ENCODE results near the gene RNLS.
A peak's percentile ranks its signal among the peaks of the same experiment; 100 is the strongest.

The RNLS gene

GRCh38 chr10:88534072-88534665, 48.9 kb downstream of the RNLS start:
- H3K4me1 ChIP-seq (ENCODE audit: control insufficient read depth, insufficient read depth, low read length): peaks cover 12% of the 10 kb centered on the region
- H3K36me3 ChIP-seq (ENCODE audit: control insufficient read depth in 2 of 2, insufficient read depth in 1 of 2, low read length in 2 of 2): no peaks in the 10 kb centered on the region
- no peak overlapping the region for H3K27ac ChIP-seq (ENCODE audit: extremely low read depth, low read depth, low read length)
- H3K9me3 ChIP-seq (ENCODE audit: control insufficient read depth, insufficient read depth, low read depth, low read length): no peaks in the 10 kb centered on the region
- no peak overlapping the region for H3K4me3 ChIP-seq (ENCODE audit: low read depth, low read length)
- ChIA-PET POLR2A (no interaction called here), CTCF (no interaction called here)
- TF ChIP-seq ZNF239 (tag by site-specific recombination; IDR thresholded peaks at IDR 0.05): no peak
- TF ChIP-seq PRDM10 (tag by site-specific recombination; IDR thresholded peaks at IDR 0.05): peak; percentile 92

- H3K4me1 ChIP-seq (ENCODE audit: control insufficient read depth, insufficient read depth, low read length): peaks cover 9% of the 10 kb centered on the region
- H3K36me3 ChIP-seq (ENCODE audit: control insufficient read depth in 2 of 2, insufficient read depth in 1 of 2, low read length in 2 of 2): no peaks in the 10 kb centered on the region
- POLR2A ChIA-PET: no interaction called here
- H3K9me3 ChIP-seq (ENCODE audit: control insufficient read depth, insufficient read depth, low read depth, low read length): no peaks in the 10 kb centered on the region
- H3K27ac ChIP-seq (ENCODE audit: extremely low read depth, low read depth, low read length): no peak overlapping the region
- no peak overlapping the region for H3K4me3 ChIP-seq (ENCODE audit: low read depth, low read length)
- CTCF ChIA-PET: interaction anchor here (0.6 to 0.7 kb wide), 3 partner anchors 25 to 260 kb away, joined by 3 read pairs; no protein-coding TSS in a partner anchor
- TF ChIP-seq ZNF530 (tag by site-specific recombination; IDR thresholded peaks at IDR 0.05; ENCODE audit: low read depth) (no peak), ZSCAN16 (tag by site-specific recombination; IDR thresholded peaks at IDR 0.05) (no peak), ZNF610 (tag by site-specific recombination; IDR thresholded peaks at IDR 0.05; ENCODE audit: borderline replicate concordance) (no peak), ZNF580 (tag by site-specific recombination; IDR thresholded peaks at IDR 0.05) (no peak), ZNF18 (tag by site-specific recombination; IDR thresholded peaks at IDR 0.05) (no peak), ZNF433 (tag by site-specific recombination; IDR thresholded peaks at IDR 0.05; ENCODE audit: low read depth) (no peak), ZNF449 (tag by site-specific recombination; IDR thresholded peaks at IDR 0.05) (no peak), ELK4 (IDR thresholded peaks at IDR 0.05; ENCODE audit: borderline replicate concordance, low read depth, low read length) (no peak), ZNF138 (tag by site-specific recombination; IDR thresholded peaks at IDR 0.05; ENCODE audit: borderline replicate concordance) (no peak), ZNF645 (tag by site-specific recombination; IDR thresholded peaks at IDR 0.05) (no peak), GLI4 (tag by site-specific recombination; IDR thresholded peaks at IDR 0.05) (no peak), ZNF214 (tag by site-specific recombination; IDR thresholded peaks at IDR 0.05; ENCODE audit: borderline replicate concordance) (no peak), ZXDB (tag by site-specific recombination; IDR thresholded peaks at IDR 0.05) (0 out of 2 replicates have a peak, but pooled peaks have one; percentile 24), ZNF837 (tag by site-specific recombination; IDR thresholded peaks at IDR 0.05) (no peak), ZNF544 (tag by site-specific recombination; IDR thresholded peaks at IDR 0.05) (no peak), ATF2 (tag by site-specific recombination; IDR thresholded peaks at IDR 0.05; ENCODE audit: low read depth) (peak; percentile 55), ZBTB1 (tag by site-specific recombination; IDR thresholded peaks at IDR 0.05) (0 out of 2 replicates have a peak, but pooled peaks have one; percentile 63), ZNF184 (tag by site-specific recombination; IDR thresholded peaks at IDR 0.05) (no peak), ZBTB26 (tag by site-specific recombination; optimal IDR thresholded peaks at IDR 0.05) (no peak)
Measured at GRCh38 chr10:88531392-88532052, 51.6 kb downstream of the RNLS start.
